Lung (tissue), 12 donors: ENCODE data around the gene SNX1. TPM values are rescaled to one million over a fixed set of nuclear protein-coding genes. Genes with fewer than 3 reads are reported as not detected.

Experiments used
- ATAC-seq: fragments of 200-7000 bp; cut with Tn5 transposase; one replicate; pipeline ENCODE4 v1.9.1; 2020; ENCODE audit warnings: moderate number of reproducible peaks; ENCODE audit not compliant: insufficient read depth, low FRiP score
- DNase-seq, 3 donors: peaks; one replicate each; pipeline ENCODE4 v3.0.0-alpha.2; 2013 to 2017
- H3K27ac ChIP-seq, 2 donors: one replicate each; pipeline ENCODE4 v1.5.1; 2013; ENCODE audit warnings: mild to moderate bottlenecking in 2 of 2, moderate library complexity in 2 of 2, control low read depth in 1 of 2, inconsistent platforms in 1 of 2, low read depth in 1 of 2, low read length in 1 of 2
- H3K27me3 ChIP-seq, 3 donors: one replicate each; pipeline ENCODE4 v1.5.1; 2013; ENCODE audit warnings: low read length in 2 of 3; ENCODE audit not compliant: control insufficient read depth in 3 of 3, insufficient read depth in 3 of 3
- H3K36me3 ChIP-seq, 4 donors: one replicate each; pipeline ENCODE4 v1.5.1; 2013; ENCODE audit warnings: low read length in 4 of 4, mild to moderate bottlenecking in 1 of 4, moderate library complexity in 1 of 4; ENCODE audit not compliant: control insufficient read depth in 4 of 4, insufficient read depth in 4 of 4
- H3K4me1 ChIP-seq, 5 donors: one replicate each; pipeline ENCODE4 v1.5.1; 2013; ENCODE audit warnings: low read length in 5 of 5, mild to moderate bottlenecking in 2 of 5, moderate library complexity in 1 of 5; ENCODE audit not compliant: control insufficient read depth in 5 of 5, insufficient read depth in 5 of 5
- H3K4me3 ChIP-seq: one replicate; pipeline ENCODE4 v1.5.1; 2013; ENCODE audit warnings: mild to moderate bottlenecking, control low read depth, moderate library complexity
- H3K9ac ChIP-seq, 2 donors: one replicate each; pipeline ENCODE4 v1.5.1; 2013; ENCODE audit warnings: low read length in 2 of 2, control low read depth in 1 of 2; ENCODE audit not compliant: insufficient read depth in 1 of 2
- H3K9me3 ChIP-seq, 4 donors: one replicate each; pipeline ENCODE4 v1.5.1; 2013; ENCODE audit warnings: low read length in 3 of 4, mild to moderate bottlenecking in 1 of 4, moderate library complexity in 1 of 4; ENCODE audit not compliant: control insufficient read depth in 4 of 4, insufficient read depth in 3 of 4
- WGBS, 2 donors: extraction: QIAGEN DNeasy Blood & Tissue Kit; methylation state at CpG; one replicate each; pipeline ENCODE4 v1.1.7; 2013; 5-methylcytosine and 5-hydroxymethylcytosine counted together
- polyA plus RNA-seq, 2 donors: library from polyadenylated mRNA; stranded (reverse); fragments of 200-250 nt; gene quantifications; one replicate each; pipeline ENCODE4 v1.2.1, GENCODE V29; 2013
- total RNA-seq, 2 donors: library from RNA; depleted of rRNA in 1 of 2; stranded (reverse); fragments of >200 nt in 1 of 2; gene quantifications; one replicate each; pipeline ENCODE4 v1.2.1, GENCODE V29; 2014 to 2021
- TF ChIP-seq, protein P1 (sequence below): IDR thresholded peaks from 2 replicates; pipeline ENCODE4 v1.5.1; 2012; ENCODE audit warnings: mild to moderate bottlenecking; ENCODE audit errors: control extremely low read depth, extremely low read depth
- donor health status: control.
- donor health status: control.
- donor health status: Bipolar disorder and iron deficiency.
- donor health status: healthy.
- donor health status: DM: yes; HTN: yes; CAD: no.

SNX1 gene
- total and polyA plus RNA-seq, 4 donors, result 70.6 to 169 (median 109) TPM

DNA sequence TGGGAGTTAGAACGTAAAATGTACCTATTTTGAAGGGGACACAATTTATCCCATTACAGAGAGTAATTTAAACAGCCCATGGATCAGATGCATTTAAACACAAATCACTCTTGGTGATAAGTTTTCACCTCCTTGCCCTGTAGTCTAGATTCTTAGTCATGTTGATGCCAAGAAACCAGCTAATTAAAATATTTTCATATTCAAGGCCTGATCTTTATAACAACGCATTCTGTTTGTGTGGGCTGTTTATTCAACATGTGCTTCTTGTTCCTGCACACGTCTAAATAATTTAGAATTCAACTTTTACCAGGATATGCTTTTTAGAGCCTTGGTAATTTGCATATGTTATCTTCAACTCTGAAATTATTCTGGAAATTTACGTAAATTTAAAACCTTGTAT, 25.8 kb downstream of the SNX1 start:
- TF ChIP-seq, protein P1, sequence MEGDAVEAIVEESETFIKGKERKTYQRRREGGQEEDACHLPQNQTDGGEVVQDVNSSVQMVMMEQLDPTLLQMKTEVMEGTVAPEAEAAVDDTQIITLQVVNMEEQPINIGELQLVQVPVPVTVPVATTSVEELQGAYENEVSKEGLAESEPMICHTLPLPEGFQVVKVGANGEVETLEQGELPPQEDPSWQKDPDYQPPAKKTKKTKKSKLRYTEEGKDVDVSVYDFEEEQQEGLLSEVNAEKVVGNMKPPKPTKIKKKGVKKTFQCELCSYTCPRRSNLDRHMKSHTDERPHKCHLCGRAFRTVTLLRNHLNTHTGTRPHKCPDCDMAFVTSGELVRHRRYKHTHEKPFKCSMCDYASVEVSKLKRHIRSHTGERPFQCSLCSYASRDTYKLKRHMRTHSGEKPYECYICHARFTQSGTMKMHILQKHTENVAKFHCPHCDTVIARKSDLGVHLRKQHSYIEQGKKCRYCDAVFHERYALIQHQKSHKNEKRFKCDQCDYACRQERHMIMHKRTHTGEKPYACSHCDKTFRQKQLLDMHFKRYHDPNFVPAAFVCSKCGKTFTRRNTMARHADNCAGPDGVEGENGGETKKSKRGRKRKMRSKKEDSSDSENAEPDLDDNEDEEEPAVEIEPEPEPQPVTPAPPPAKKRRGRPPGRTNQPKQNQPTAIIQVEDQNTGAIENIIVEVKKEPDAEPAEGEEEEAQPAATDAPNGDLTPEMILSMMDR, result no peak
- H3K27me3 ChIP-seq, result no peaks in the 10 kb centered on the region
- 89 to 91% methylated on average over 4 of the region's 4 CpGs for WGBS, 2 donors
- ATAC-seq (no peak), DNase-seq (no peak)
- H3K9ac ChIP-seq, result no peak overlapping the region
- H3K27ac ChIP-seq, result no peak overlapping the region
- H3K9me3 ChIP-seq, result peaks cover 0 to 2% (median 0%) of the 10 kb centered on the region in 4 donors
- no peaks in the 10 kb centered on the region for H3K4me1 ChIP-seq
- H3K36me3 ChIP-seq, result peaks cover 24 to 57% (median 26%) of the 10 kb centered on the region in 4 donors
- H3K4me3 ChIP-seq, result no peak overlapping the region

DNA sequence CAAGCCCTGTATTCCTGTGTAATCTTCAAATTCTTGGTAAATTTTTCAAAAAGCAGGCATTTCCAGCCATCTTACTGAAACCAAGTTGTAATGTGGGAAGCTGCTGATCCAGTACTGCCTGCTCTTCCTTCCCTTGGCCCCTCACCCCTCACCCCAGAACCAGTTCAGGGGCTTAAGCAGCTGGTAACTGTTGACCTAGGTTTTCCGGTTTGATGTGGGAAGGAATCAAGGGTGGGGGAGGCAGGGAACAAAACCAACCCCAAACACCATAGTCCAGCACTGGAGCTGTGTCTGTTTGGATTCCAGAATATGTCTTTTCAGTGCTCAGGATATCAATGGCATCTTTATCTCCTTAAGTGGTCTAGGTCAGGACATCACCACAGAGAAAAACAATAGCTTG, 26.7 kb downstream of the SNX1 start:
- Histone ChIP-seq H3K9ac (no peak overlapping the region), H3K27ac (no peak overlapping the region), H3K9me3 (peaks cover 0 to 2% (median 0%) of the 10 kb centered on the region in 4 donors), H3K4me1 (peaks cover 0 to 4% (median 0%) of the 10 kb centered on the region in 5 donors), H3K4me3 (no peak overlapping the region), H3K36me3 (peaks cover 24 to 64% (median 28%) of the 10 kb centered on the region in 4 donors), H3K27me3 (no peaks in the 10 kb centered on the region)
- DNase-seq (no peak), ATAC-seq (no peak)
- WGBS, 2 donors, result 87 to 100% methylated on average over 1 of the region's 1 CpG
- TF ChIP-seq, protein P1, result no peak

DNA sequence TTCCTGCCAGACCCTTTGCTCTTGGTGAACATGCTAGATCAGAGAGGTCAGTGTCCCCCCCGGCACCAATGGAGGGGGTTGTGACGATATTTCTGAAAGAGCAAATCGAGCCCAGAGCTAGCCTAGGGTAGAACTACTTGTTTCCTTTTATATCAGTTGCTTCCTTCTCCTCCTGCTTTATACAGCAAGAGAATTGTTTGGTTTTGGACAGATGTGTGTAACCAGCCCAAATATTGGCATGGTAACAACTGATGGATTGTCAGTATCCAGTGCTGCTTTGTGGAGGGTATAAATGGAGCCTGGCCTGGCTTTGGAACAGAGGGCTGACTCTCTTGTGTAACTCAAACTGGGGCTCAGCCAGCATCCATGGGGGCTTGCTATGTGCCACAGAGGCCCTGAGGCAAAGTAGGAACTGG, 27.2 kb downstream of the SNX1 start:
- Histone ChIP-seq H3K9me3 (peaks cover 0 to 2% (median 0%) of the 10 kb centered on the region in 4 donors), H3K27me3 (no peaks in the 10 kb centered on the region), H3K36me3 (peaks cover 24 to 64% (median 29%) of the 10 kb centered on the region in 4 donors), H3K27ac (no peak overlapping the region), H3K4me1 (peaks cover 0 to 4% (median 0%) of the 10 kb centered on the region in 5 donors), H3K4me3 (no peak overlapping the region), H3K9ac (no peak overlapping the region)
- 93 to 98% methylated on average over 3 of the region's 3 CpGs for WGBS, 2 donors
- TF ChIP-seq, protein P1, result no peak
- ATAC-seq, result no peak
- no peak for DNase-seq

DNA sequence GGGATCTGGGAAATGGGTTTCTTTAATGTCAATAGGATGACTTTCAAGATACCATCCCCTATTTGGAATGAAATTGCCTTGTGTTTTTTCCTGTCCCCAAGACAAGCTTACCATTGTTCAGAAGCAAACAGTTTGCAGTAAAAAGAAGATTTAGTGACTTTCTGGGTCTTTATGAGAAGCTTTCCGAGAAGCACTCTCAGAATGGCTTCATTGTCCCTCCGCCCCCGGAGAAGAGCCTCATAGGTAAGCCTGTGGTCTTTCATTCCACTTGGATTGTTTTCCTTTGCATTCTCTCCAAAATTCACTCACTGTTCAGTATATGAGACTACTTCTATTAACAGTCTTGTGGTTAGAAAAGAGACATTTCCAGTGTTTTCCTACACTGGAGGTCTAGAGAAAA, 30.2 kb downstream of the SNX1 start:
- H3K4me3 ChIP-seq, result no peak overlapping the region
- H3K9ac ChIP-seq, result no peak overlapping the region
- peaks cover 0 to 2% (median 0%) of the 10 kb centered on the region in 4 donors for H3K9me3 ChIP-seq
- H3K27ac ChIP-seq, result no peak overlapping the region
- no peak for ATAC-seq
- WGBS, 2 donors, result 77 to 79% methylated on average over 3 of the region's 3 CpGs
- no peaks in the 10 kb centered on the region for H3K27me3 ChIP-seq
- H3K36me3 ChIP-seq, result peaks cover 30 to 76% (median 35%) of the 10 kb centered on the region in 4 donors
- DNase-seq, result no peak
- TF ChIP-seq, protein P1, result no peak
- peaks cover 0 to 4% (median 0%) of the 10 kb centered on the region in 5 donors for H3K4me1 ChIP-seq
